ENCODE measurements around the gene VAV2.

Gene VAV2

GRCh38 chr9:133733421-133733795 is 258.7 kb downstream of the VAV2 start:
- Histone ChIP-seq H3K4me1 (ENCODE audit: insufficient read depth, low read length) (peaks cover 9% of the 10 kb centered on the region; the same call in 1 of the 2 replicates), H3K9ac (ENCODE audit: low read depth, low read length) (no peak overlapping the region), H3K27me3 (ENCODE audit: insufficient read depth, low read length) (no peaks in the 10 kb centered on the region), H3K9me3 (ENCODE audit: insufficient read depth, low read depth, low read length) (no peaks in the 10 kb centered on the region), H3K27ac (ENCODE audit: low read length) (no peak overlapping the region), H3K36me3 (ENCODE audit: insufficient read depth, low read depth, low read length) (no peaks in the 10 kb centered on the region), H3K4me3 (ENCODE audit: low read length) (no peak overlapping the region)

GRCh38 chr9:133732639-133733408 is 259.3 kb downstream of the VAV2 start:
- H3K27me3 ChIP-seq (ENCODE audit: insufficient read depth, low read length), result no peaks in the 10 kb centered on the region
- peaks cover 8% of the 10 kb centered on the region; the same call in 1 of the 2 replicates for H3K4me1 ChIP-seq (ENCODE audit: insufficient read depth, low read length)
- H3K36me3 ChIP-seq (ENCODE audit: insufficient read depth, low read depth, low read length), result no peaks in the 10 kb centered on the region

GRCh38 chr9:133731876-133732638 is 260.1 kb downstream of the VAV2 start:
- H3K36me3 ChIP-seq (ENCODE audit: insufficient read depth, low read depth, low read length), result no peaks in the 10 kb centered on the region
- H3K4me1 ChIP-seq (ENCODE audit: insufficient read depth, low read length), result peaks cover 6% of the 10 kb centered on the region; the same call in 1 of the 2 replicates
- H3K9me3 ChIP-seq (ENCODE audit: insufficient read depth, low read depth, low read length), result no peaks in the 10 kb centered on the region
- H3K9ac ChIP-seq (ENCODE audit: low read depth, low read length), result no peak overlapping the region
- no peak overlapping the region for H3K27ac ChIP-seq (ENCODE audit: low read length)
- no peak overlapping the region for H3K4me3 ChIP-seq (ENCODE audit: low read length)
- H3K27me3 ChIP-seq (ENCODE audit: insufficient read depth, low read length), result no peaks in the 10 kb centered on the region

More at GRCh38 chr9:133732639-133733408, 259.3 kb downstream of the VAV2 start:
- Histone ChIP-seq H3K9me3 (ENCODE audit: insufficient read depth, low read depth, low read length) (no peaks in the 10 kb centered on the region), H3K27ac (ENCODE audit: low read length) (no peak overlapping the region), H3K4me3 (ENCODE audit: low read length) (no peak overlapping the region), H3K9ac (ENCODE audit: low read depth, low read length) (no peak overlapping the region)

- Histone ChIP-seq H3K27ac (ENCODE audit: low read length) (no peak overlapping the region), H3K27me3 (ENCODE audit: insufficient read depth, low read length) (no peaks in the 10 kb centered on the region), H3K36me3 (ENCODE audit: insufficient read depth, low read depth, low read length) (no peaks in the 10 kb centered on the region), H3K9me3 (ENCODE audit: insufficient read depth, low read depth, low read length) (no peaks in the 10 kb centered on the region), H3K4me3 (ENCODE audit: low read length) (no peak overlapping the region), H3K4me1 (ENCODE audit: insufficient read depth, low read length) (peaks cover 6% of the 10 kb centered on the region; the same call in 1 of the 2 replicates), H3K9ac (ENCODE audit: low read depth, low read length) (no peak overlapping the region)
Measured at GRCh38 chr9:133730994-133731715, 261.0 kb downstream of the VAV2 start.

- no peak overlapping the region for H3K27ac ChIP-seq (ENCODE audit: low read length)
- no peak overlapping the region for H3K4me3 ChIP-seq (ENCODE audit: low read length)
- H3K4me1 ChIP-seq (ENCODE audit: insufficient read depth, low read length), result no peaks in the 10 kb centered on the region; the same call in 1 of the 2 replicates
- no peak overlapping the region for H3K9ac ChIP-seq (ENCODE audit: low read depth, low read length)
- H3K9me3 ChIP-seq (ENCODE audit: insufficient read depth, low read depth, low read length), result no peaks in the 10 kb centered on the region
- H3K27me3 ChIP-seq (ENCODE audit: insufficient read depth, low read length), result no peaks in the 10 kb centered on the region
- H3K36me3 ChIP-seq (ENCODE audit: insufficient read depth, low read depth, low read length), result no peaks in the 10 kb centered on the region
Measured at GRCh38 chr9:133729617-133730281, 262.4 kb downstream of the VAV2 start.

- Histone ChIP-seq H3K27ac (ENCODE audit: low read length) (no peak overlapping the region), H3K9me3 (ENCODE audit: insufficient read depth, low read depth, low read length) (no peaks in the 10 kb centered on the region), H3K4me3 (ENCODE audit: low read length) (no peak overlapping the region), H3K36me3 (ENCODE audit: insufficient read depth, low read depth, low read length) (no peaks in the 10 kb centered on the region), H3K27me3 (ENCODE audit: insufficient read depth, low read length) (no peaks in the 10 kb centered on the region), H3K9ac (ENCODE audit: low read depth, low read length) (no peak overlapping the region), H3K4me1 (ENCODE audit: insufficient read depth, low read length) (no peaks in the 10 kb centered on the region)
Measured at GRCh38 chr9:133728856-133729616, 263.1 kb downstream of the VAV2 start.

GRCh38 chr9:133727876-133728441 is 264.2 kb downstream of the VAV2 start:
- H3K4me1 ChIP-seq (ENCODE audit: insufficient read depth, low read length), result no peaks in the 10 kb centered on the region
- no peaks in the 10 kb centered on the region for H3K27me3 ChIP-seq (ENCODE audit: insufficient read depth, low read length)
- H3K27ac ChIP-seq (ENCODE audit: low read length), result no peak overlapping the region
- no peaks in the 10 kb centered on the region for H3K9me3 ChIP-seq (ENCODE audit: insufficient read depth, low read depth, low read length)
- no peak overlapping the region for H3K9ac ChIP-seq (ENCODE audit: low read depth, low read length)
- H3K4me3 ChIP-seq (ENCODE audit: low read length), result no peak overlapping the region
- H3K36me3 ChIP-seq (ENCODE audit: insufficient read depth, low read depth, low read length), result no peaks in the 10 kb centered on the region

GRCh38 chr9:133727277-133727875 is 264.7 kb downstream of the VAV2 start:
- Histone ChIP-seq H3K36me3 (ENCODE audit: insufficient read depth, low read depth, low read length) (no peaks in the 10 kb centered on the region), H3K27ac (ENCODE audit: low read length) (no peak overlapping the region), H3K4me3 (ENCODE audit: low read length) (no peak overlapping the region), H3K9me3 (ENCODE audit: insufficient read depth, low read depth, low read length) (no peaks in the 10 kb centered on the region), H3K4me1 (ENCODE audit: insufficient read depth, low read length) (no peaks in the 10 kb centered on the region), H3K27me3 (ENCODE audit: insufficient read depth, low read length) (no peaks in the 10 kb centered on the region), H3K9ac (ENCODE audit: low read depth, low read length) (no peak overlapping the region)

GRCh38 chr9:133726401-133727276 is 265.5 kb downstream of the VAV2 start:
- Histone ChIP-seq H3K27ac (ENCODE audit: low read length) (no peak overlapping the region), H3K36me3 (ENCODE audit: insufficient read depth, low read depth, low read length) (no peaks in the 10 kb centered on the region), H3K4me1 (ENCODE audit: insufficient read depth, low read length) (no peaks in the 10 kb centered on the region), H3K9ac (ENCODE audit: low read depth, low read length) (no peak overlapping the region), H3K27me3 (ENCODE audit: insufficient read depth, low read length) (no peaks in the 10 kb centered on the region), H3K4me3 (ENCODE audit: low read length) (no peak overlapping the region), H3K9me3 (ENCODE audit: insufficient read depth, low read depth, low read length) (no peaks in the 10 kb centered on the region)

- H3K9ac ChIP-seq (ENCODE audit: low read depth, low read length), result no peak overlapping the region
- H3K4me3 ChIP-seq (ENCODE audit: low read length), result no peak overlapping the region
- H3K27me3 ChIP-seq (ENCODE audit: insufficient read depth, low read length), result no peaks in the 10 kb centered on the region
- H3K9me3 ChIP-seq (ENCODE audit: insufficient read depth, low read depth, low read length), result no peaks in the 10 kb centered on the region
- H3K4me1 ChIP-seq (ENCODE audit: insufficient read depth, low read length), result no peaks in the 10 kb centered on the region
- no peak overlapping the region for H3K27ac ChIP-seq (ENCODE audit: low read length)
- H3K36me3 ChIP-seq (ENCODE audit: insufficient read depth, low read depth, low read length), result no peaks in the 10 kb centered on the region
Measured at GRCh38 chr9:133725886-133726285, 266.2 kb downstream of the VAV2 start.
